HL-60 (cell line): ENCODE data around the gene ZNF891.

Source experiments
- DNase-seq, 2 experiments: peaks; one replicate each; pipeline ENCODE4 v3.0.0-alpha.2; 2010 to 2020; ENCODE audit warnings: low read depth in 1 of 2, low spot score in 1 of 2
- H3K27ac ChIP-seq: fragments of 250-450 bp; sonication (Bioruptor Pico); replicated peaks from 2 replicates; pipeline ENCODE4 v1.5.1; 2020; ENCODE audit warnings: mild to moderate bottlenecking, moderate library complexity
- H3K27me3 ChIP-seq: fragments of 250-450 bp; sonication (Bioruptor Pico); 2 replicates; pipeline ENCODE4 v1.5.1; 2021; ENCODE audit warnings: mild to moderate bottlenecking, moderate library complexity; ENCODE audit not compliant: insufficient read depth, poor library complexity, severe bottlenecking
- H3K4me3 ChIP-seq: replicated peaks from 2 replicates; pipeline ENCODE4 v1.5.1; 2011; ENCODE audit warnings: mild to moderate bottlenecking, control low read depth, low read length; ENCODE audit not compliant: insufficient read depth
- GABPA ChIP-seq: IDR thresholded peaks from 2 replicates; pipeline ENCODE4 v1.6.1; 2012; ENCODE audit warnings: low read depth
- POLR2AphosphoS5 ChIP-seq: IDR thresholded peaks from 2 replicates; pipeline ENCODE4 v1.6.1; 2012; ENCODE audit warnings: low read depth
- SPI1 ChIP-seq: IDR thresholded peaks from 2 replicates; pipeline ENCODE4 v1.6.1; 2012; ENCODE audit warnings: low read depth, mild to moderate bottlenecking, borderline replicate concordance
- TF ChIP-seq, protein P1 (sequence below): IDR thresholded peaks from one replicate; pipeline ENCODE4 v1.5.1; 2011; ENCODE audit warnings: low read length, control low read depth, inconsistent platforms; ENCODE audit not compliant: insufficient read depth
- TF ChIP-seq, protein P2 (sequence below): IDR thresholded peaks from 2 replicates; pipeline ENCODE4 v1.6.1; 2012; ENCODE audit warnings: low read depth; ENCODE audit not compliant: insufficient replicate concordance

ZNF891 gene

DNA sequence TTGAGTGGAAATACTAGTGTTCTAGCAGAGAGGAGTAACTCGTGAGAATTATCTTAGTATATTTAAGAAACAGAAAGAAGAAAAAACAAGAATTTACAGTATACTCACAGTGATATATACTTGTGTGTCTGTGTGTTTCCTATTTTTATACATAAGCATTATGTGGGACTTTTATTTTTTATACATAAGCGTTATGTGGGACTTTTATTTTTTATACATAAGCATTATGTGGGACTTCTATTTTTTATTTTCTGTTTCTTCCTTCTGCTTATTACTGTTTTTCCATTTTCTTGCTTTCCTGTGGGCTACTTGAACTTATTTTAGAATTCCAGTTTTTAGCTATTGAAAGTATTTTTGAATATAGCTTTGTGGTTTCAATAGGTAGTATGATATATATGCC, 56.2 kb downstream of the ZNF891 start:
- TF ChIP-seq, protein P1, sequence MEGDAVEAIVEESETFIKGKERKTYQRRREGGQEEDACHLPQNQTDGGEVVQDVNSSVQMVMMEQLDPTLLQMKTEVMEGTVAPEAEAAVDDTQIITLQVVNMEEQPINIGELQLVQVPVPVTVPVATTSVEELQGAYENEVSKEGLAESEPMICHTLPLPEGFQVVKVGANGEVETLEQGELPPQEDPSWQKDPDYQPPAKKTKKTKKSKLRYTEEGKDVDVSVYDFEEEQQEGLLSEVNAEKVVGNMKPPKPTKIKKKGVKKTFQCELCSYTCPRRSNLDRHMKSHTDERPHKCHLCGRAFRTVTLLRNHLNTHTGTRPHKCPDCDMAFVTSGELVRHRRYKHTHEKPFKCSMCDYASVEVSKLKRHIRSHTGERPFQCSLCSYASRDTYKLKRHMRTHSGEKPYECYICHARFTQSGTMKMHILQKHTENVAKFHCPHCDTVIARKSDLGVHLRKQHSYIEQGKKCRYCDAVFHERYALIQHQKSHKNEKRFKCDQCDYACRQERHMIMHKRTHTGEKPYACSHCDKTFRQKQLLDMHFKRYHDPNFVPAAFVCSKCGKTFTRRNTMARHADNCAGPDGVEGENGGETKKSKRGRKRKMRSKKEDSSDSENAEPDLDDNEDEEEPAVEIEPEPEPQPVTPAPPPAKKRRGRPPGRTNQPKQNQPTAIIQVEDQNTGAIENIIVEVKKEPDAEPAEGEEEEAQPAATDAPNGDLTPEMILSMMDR, result no peak
- TF ChIP-seq, protein P2, sequence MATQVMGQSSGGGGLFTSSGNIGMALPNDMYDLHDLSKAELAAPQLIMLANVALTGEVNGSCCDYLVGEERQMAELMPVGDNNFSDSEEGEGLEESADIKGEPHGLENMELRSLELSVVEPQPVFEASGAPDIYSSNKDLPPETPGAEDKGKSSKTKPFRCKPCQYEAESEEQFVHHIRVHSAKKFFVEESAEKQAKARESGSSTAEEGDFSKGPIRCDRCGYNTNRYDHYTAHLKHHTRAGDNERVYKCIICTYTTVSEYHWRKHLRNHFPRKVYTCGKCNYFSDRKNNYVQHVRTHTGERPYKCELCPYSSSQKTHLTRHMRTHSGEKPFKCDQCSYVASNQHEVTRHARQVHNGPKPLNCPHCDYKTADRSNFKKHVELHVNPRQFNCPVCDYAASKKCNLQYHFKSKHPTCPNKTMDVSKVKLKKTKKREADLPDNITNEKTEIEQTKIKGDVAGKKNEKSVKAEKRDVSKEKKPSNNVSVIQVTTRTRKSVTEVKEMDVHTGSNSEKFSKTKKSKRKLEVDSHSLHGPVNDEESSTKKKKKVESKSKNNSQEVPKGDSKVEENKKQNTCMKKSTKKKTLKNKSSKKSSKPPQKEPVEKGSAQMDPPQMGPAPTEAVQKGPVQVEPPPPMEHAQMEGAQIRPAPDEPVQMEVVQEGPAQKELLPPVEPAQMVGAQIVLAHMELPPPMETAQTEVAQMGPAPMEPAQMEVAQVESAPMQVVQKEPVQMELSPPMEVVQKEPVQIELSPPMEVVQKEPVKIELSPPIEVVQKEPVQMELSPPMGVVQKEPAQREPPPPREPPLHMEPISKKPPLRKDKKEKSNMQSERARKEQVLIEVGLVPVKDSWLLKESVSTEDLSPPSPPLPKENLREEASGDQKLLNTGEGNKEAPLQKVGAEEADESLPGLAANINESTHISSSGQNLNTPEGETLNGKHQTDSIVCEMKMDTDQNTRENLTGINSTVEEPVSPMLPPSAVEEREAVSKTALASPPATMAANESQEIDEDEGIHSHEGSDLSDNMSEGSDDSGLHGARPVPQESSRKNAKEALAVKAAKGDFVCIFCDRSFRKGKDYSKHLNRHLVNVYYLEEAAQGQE, result no peak
- no peak for TF ChIP-seq POLR2AphosphoS5
- TF ChIP-seq SPI1, result no peak
- TF ChIP-seq GABPA, result no peak
- DNase-seq, result no peak
- H3K27ac ChIP-seq, result no peak overlapping the region
- no peaks in the 10 kb centered on the region for H3K27me3 ChIP-seq
- H3K4me3 ChIP-seq, result no peak overlapping the region

DNA sequence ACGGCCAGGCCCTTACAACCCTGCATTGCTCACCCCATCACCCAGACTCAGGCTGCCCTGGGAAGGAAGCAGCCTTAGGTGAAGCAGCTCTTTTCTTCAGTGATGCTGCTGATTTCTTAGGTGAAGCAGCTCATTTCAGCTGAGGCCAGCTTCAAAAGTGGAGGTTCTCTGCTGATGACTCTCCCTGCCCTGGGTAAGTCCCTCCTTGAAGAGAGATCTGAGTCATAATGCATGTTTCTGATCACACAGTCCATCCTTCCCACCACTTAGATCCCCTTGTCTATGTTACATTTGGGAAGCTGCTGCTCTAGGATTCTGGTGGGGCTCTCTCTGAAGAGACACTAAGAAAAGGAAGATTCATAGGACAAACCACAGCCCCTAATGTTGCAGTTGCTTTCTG, 66.5 kb downstream of the ZNF891 start:
- TF ChIP-seq GABPA, result no peak
- TF ChIP-seq, protein P2, result no peak
- no peak for TF ChIP-seq SPI1
- TF ChIP-seq POLR2AphosphoS5, result 0 out of 2 replicates have a peak, but pooled peaks have one; percentile 1
- Histone ChIP-seq H3K27me3 (no peaks in the 10 kb centered on the region), H3K27ac (no peak overlapping the region), H3K4me3 (no peak overlapping the region)
- DNase-seq, result no peak

DNA sequence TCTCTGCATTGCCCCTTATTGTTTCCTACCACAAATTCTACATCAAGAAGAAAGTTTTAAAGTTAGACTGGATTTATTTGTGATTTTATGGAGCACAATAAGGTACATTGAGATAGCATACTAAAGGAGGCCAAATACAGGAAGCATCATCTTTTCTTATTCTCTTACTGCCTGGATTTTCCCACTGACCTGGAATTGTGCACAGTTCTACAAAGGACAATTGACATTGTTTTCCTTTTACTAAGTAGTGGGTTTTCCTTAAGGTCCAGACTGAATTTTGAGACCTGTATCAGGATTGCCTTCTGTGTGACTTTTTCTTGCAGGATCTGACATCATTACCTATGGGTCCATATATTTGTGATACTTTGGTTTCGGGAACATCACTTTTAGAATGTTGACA, 68.1 kb downstream of the ZNF891 start:
- TF ChIP-seq, protein P1, result no peak
- TF ChIP-seq POLR2AphosphoS5 (no peak), GABPA (no peak), SPI1 (no peak)
- TF ChIP-seq, protein P2, result no peak
- Histone ChIP-seq H3K27me3 (no peaks in the 10 kb centered on the region), H3K27ac (no peak overlapping the region), H3K4me3 (no peak overlapping the region)
- DNase-seq, result no peak
